ENCODE measurements around the gene UIMC1. TPM values are rescaled to one million over a fixed set of nuclear protein-coding genes. Genes with fewer than 3 reads are reported as not detected.

Gene UIMC1
- total RNA-seq, 2 donors from 2014 or later: 30.0 to 31.6 TPM

DNA sequence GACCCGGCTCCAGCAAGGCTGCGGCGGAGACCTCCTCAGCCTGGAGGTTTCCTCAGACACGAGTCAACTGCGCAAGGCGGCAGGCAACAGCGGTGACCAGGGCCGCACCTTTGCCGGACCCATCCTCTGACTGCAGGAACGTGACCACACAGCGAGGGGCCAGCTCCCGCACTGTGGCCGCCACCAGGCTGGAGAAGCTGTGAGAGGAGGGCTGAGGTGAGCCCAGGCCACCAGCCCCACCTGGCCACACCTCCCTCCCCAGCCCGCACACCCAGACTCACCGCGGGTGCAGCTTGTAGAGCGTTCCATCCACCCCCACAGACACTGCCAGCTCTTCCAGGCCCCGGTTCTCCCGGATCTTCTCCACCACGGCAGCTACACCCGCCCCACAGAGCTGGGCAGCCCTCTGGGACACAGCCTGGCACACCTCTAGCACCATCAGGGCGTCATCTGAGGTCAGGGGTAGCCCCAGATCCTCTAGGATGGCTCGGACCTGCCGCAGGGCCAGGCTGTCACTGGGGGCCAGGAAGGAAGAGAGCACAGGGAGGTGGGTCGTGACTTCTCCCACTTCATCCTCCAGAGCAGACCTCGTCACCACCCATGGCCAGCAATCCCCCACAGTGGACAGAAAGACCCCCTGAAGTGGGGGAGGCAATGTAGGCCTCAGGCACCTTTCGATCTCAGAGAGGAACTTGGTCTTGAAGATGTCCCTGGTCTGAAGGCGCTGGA lies 125.4 kb downstream of the UIMC1 start:
- intact Hi-C loops (cut with DNase I): no loop called here
- Histone ChIP-seq H3K9ac (ENCODE audit: low read depth in 2 of 2, low read length in 2 of 2) (no peak overlapping the region), H3K27me3 (peaks cover 4% of the 10 kb centered on the region), H3K4me1 (no peaks in the 10 kb centered on the region), H3K36me3 (no peaks in the 10 kb centered on the region), H3K4me3 (no peak overlapping the region), H3K9me3 (no peaks in the 10 kb centered on the region), H3K27ac (no peak overlapping the region)
- DNase-seq: no peak
- TF ChIP-seq, protein P1, sequence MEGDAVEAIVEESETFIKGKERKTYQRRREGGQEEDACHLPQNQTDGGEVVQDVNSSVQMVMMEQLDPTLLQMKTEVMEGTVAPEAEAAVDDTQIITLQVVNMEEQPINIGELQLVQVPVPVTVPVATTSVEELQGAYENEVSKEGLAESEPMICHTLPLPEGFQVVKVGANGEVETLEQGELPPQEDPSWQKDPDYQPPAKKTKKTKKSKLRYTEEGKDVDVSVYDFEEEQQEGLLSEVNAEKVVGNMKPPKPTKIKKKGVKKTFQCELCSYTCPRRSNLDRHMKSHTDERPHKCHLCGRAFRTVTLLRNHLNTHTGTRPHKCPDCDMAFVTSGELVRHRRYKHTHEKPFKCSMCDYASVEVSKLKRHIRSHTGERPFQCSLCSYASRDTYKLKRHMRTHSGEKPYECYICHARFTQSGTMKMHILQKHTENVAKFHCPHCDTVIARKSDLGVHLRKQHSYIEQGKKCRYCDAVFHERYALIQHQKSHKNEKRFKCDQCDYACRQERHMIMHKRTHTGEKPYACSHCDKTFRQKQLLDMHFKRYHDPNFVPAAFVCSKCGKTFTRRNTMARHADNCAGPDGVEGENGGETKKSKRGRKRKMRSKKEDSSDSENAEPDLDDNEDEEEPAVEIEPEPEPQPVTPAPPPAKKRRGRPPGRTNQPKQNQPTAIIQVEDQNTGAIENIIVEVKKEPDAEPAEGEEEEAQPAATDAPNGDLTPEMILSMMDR (IDR thresholded peaks at IDR 0.05): no peak

DNA sequence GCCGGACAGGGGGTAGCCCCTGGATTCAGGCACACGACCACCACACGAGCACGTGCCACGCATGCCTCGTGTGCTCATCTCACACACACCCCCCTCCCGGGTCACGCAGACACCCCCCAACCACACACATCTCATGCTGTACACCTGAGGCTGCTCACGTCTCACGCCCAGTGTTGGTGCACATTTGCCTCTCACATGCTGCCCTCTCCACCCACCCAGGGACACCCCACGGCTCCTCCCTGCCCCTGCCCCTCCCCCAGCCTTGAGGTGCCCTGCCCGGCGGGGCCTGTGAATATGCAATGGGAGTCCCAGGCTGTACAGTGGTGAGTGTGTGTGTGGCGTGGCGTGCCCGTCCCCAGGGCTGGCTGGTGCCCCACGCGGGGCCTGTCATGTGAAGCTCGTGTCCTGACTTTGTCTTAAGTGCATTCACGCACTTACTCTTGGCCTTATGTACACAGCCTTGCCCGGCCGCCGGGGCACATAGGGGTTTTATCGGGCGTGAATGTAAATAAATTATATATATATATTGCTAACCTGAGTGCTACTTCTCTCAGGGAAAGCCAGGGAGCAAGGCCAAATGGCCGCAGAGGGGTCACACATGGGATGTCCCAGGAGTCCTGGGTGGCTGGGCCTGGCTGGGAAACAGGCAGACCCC lies 126.1 kb downstream of the UIMC1 start:
- no peak overlapping the region for H3K4me3 ChIP-seq
- no peak overlapping the region for H3K27ac ChIP-seq
- H3K36me3 ChIP-seq: no peaks in the 10 kb centered on the region
- H3K9me3 ChIP-seq: no peaks in the 10 kb centered on the region
- H3K9ac ChIP-seq (ENCODE audit: low read depth in 2 of 2, low read length in 2 of 2): no peak overlapping the region
- H3K27me3 ChIP-seq: peaks cover 4% of the 10 kb centered on the region
- intact Hi-C loops (cut with DNase I): no loop called here
- TF ChIP-seq, protein P1 (IDR thresholded peaks at IDR 0.05): no peak
- H3K4me1 ChIP-seq: no peaks in the 10 kb centered on the region
- no peak for DNase-seq

DNA sequence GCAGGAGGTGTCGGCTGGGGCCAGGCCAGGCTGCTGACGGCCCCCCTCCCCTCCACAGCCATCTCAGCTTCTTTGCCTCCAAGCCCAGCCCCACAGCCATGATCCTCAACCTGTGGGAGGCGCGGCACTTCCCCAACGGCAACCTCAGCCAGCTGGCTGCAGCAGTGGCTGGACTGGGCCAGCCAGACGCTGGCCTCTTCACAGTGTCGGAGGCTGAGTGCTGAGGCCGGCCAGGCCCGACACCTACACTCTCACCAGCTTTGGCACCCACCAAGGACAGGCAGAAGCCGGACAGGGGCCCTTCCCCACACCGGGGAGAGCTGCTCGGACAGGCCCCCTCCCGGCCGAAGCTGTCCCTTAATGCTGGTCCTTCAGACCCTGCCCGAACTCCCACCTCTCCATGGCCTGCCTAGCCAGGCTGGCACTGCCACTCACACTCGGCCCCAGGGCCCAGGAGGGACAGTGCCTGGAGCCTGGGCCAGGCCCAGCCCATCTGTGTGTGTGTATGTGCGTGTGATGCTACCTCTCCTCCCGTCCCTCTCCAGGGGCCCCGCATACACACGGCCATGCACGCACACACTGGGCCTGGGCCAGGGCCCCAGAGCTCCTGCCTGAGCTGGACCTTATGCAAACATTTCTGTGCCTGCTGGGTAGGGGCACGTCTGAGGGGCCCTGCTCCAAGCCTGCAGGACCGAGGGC lies 126.8 kb downstream of the UIMC1 start:
- Histone ChIP-seq H3K4me3 (no peak overlapping the region), H3K9ac (ENCODE audit: low read depth in 2 of 2, low read length in 2 of 2) (no peak overlapping the region), H3K9me3 (no peaks in the 10 kb centered on the region), H3K27ac (no peak overlapping the region), H3K36me3 (no peaks in the 10 kb centered on the region), H3K27me3 (peaks cover 4% of the 10 kb centered on the region), H3K4me1 (no peaks in the 10 kb centered on the region)
- intact Hi-C loops (cut with DNase I): no loop called here
- TF ChIP-seq, protein P1 (IDR thresholded peaks at IDR 0.05): no peak
- no peak for DNase-seq

DNA sequence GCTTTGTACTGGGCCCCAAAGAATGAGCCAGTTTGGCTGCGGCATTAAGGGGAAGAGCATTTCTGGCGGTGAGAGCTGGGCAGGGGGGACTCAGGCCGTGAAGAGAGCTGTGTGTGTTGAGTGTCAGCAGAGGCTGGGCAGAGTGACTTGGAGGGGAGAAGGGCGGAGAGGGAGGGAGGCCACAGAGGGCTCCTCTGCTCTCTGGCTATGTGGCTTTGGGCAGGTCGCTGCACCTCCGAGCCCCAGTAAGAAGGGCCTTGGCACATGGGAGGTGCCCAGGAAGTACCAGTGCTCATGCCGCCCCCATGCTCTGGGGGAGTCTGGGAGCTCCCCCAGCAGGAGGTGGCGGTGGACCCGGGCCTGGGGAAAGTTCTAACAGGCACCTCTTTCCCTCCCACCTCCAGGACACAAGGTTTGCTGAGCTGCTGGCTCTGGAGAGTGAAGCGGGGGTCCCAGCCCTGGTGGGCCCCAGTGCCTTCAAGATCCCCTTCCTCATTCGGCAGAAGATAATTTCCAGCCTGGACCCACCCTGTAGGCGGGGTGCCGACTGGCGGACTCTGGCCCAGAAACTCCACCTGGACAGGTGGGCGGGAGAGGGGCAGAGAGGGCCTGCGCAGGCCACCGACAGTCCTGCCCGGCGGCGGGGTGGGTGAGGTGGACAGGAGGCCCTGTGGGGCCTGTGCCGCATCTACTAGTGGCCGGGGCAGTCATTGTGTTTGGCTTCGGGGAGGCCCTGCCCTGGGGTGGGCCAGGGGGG lies 127.5 kb downstream of the UIMC1 start:
- peaks cover 4% of the 10 kb centered on the region for H3K27me3 ChIP-seq
- TF ChIP-seq, protein P1 (IDR thresholded peaks at IDR 0.05): no peak
- H3K27ac ChIP-seq: no peak overlapping the region
- no peaks in the 10 kb centered on the region for H3K36me3 ChIP-seq
- no peaks in the 10 kb centered on the region for H3K9me3 ChIP-seq
- no peak overlapping the region for H3K9ac ChIP-seq (ENCODE audit: low read depth in 2 of 2, low read length in 2 of 2)
- no peak overlapping the region for H3K4me3 ChIP-seq
- DNase-seq: no peak
- intact Hi-C loops (cut with DNase I): no loop called here
- no peaks in the 10 kb centered on the region for H3K4me1 ChIP-seq

DNA sequence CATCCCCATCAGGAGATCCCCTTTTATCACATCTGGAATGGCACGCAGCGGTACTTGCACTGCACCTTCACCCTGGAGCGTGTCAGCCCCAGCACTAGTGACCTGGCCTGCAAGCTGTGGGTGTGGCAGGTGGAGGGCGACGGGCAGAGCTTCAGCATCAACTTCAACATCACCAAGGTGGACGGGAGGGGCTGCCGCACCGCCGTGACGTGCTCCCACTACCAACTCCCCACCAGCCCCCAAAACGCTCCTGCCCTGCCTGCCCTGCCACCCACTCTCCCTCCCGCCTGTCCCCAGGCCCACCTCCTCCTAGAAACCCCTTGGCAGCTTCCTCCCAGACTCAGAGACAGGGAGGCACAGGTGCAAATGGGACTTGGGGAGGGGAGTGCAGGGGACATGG lies 128.1 kb downstream of the UIMC1 start:
- no peak overlapping the region for H3K27ac ChIP-seq
- no peak overlapping the region for H3K9ac ChIP-seq (ENCODE audit: low read depth in 2 of 2, low read length in 2 of 2)
- intact Hi-C loops (cut with DNase I): no loop called here
- TF ChIP-seq, protein P1 (IDR thresholded peaks at IDR 0.05): no peak
- DNase-seq: no peak
- H3K9me3 ChIP-seq: no peaks in the 10 kb centered on the region
- H3K36me3 ChIP-seq: no peaks in the 10 kb centered on the region
- no peaks in the 10 kb centered on the region for H3K4me1 ChIP-seq
- peaks cover 4% of the 10 kb centered on the region for H3K27me3 ChIP-seq
- H3K4me3 ChIP-seq: no peak overlapping the region
